HFF-Myc (cell line): Measurements from ENCODE around the gene RNASE8.
A peak's percentile ranks its signal among the peaks of the same experiment; 100 is the strongest.

ENCODE experiments used
- DNase-seq: peaks from one replicate; pipeline ENCODE4 v3.0.0-alpha.2; 2011; ENCODE audit warnings: low read depth; ENCODE audit errors: extremely low read depth
- H3K4me3 ChIP-seq: replicated peaks from 2 replicates; pipeline ENCODE4 v1.5.1; 2011; ENCODE audit warnings: low read depth, mild to moderate bottlenecking, control low read depth, low read length
- TF ChIP-seq, protein P1 (sequence below): IDR thresholded peaks from 2 replicates; pipeline ENCODE4 v1.5.1; 2012; ENCODE audit warnings: mild to moderate bottlenecking, low read depth, low read length, control low read depth; ENCODE audit errors: missing control alignments

The RNASE8 gene

DNA sequence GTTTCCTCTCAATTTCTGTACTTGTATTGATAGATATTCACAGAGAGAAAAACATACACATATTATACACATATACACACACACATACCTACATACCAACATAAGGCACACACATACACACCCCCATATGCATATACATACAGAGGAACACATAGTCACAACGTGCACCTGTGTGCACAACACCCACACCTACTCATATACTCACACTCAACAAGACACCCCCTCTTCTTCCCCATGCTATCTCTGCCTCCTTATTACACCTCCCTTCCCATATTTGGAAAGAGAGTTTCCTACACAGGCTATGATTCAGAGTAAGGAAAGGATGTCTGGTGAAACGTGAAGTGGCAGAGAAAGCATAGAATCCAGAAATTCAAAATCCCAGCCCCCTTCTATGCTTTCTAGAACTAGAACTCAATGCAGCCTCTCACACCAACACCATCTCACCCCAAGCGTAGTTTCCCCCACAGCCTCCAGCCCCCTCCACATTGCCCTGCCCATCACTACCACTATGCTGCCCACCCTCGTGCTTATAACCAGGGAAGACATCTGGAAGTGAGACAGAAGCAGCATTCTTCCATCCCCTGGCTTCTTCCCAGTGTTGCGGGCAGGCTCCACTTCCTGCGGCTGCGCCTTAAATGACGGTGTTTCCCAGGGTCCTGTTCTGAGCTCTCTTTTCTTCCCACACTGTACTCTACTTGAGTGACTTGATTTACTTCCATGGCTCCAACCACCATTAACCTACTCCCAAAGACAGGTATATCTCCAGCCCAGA lies 2.4 kb downstream of the RNASE8 start:
- H3K4me3 ChIP-seq: no peak overlapping the region
- TF ChIP-seq, protein P1, sequence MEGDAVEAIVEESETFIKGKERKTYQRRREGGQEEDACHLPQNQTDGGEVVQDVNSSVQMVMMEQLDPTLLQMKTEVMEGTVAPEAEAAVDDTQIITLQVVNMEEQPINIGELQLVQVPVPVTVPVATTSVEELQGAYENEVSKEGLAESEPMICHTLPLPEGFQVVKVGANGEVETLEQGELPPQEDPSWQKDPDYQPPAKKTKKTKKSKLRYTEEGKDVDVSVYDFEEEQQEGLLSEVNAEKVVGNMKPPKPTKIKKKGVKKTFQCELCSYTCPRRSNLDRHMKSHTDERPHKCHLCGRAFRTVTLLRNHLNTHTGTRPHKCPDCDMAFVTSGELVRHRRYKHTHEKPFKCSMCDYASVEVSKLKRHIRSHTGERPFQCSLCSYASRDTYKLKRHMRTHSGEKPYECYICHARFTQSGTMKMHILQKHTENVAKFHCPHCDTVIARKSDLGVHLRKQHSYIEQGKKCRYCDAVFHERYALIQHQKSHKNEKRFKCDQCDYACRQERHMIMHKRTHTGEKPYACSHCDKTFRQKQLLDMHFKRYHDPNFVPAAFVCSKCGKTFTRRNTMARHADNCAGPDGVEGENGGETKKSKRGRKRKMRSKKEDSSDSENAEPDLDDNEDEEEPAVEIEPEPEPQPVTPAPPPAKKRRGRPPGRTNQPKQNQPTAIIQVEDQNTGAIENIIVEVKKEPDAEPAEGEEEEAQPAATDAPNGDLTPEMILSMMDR: no peak
- DNase-seq: no peak

DNA sequence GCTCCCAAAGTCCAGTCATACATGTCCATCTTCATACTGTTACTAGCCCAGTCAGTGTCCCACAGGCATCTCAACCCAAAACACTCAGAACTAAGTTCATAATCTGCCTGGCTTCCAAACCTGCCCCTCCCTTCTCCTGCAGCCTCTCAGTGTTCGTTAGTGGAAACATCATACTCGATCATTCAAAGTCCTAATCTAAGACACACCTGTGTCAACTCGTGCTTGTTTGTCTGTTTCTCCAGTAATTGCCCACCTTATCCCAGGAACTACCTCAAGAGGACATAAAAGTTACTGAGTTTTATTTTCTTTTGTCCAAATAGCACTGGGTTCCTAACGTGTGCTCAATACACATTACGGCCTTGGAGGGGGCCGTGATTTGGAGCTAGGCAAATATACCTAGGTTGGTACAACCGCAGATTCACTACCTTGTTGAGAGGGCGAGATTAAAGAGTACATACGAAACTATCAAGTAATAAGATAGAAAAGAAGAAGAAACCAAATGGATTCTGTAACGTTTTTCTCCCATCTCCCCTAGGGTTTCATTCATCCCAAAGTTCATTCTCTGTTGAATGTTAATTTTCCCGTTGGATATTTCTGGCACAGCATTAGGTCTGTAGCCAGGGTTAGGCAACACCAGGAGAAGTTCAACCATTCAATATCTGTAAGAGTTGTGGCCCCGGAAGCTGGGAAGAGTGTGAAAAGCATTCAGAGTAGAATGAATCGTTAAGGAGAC lies 3.2 kb downstream of the RNASE8 start:
- no peak for DNase-seq
- no peak overlapping the region for H3K4me3 ChIP-seq
- TF ChIP-seq, protein P1: no peak

DNA sequence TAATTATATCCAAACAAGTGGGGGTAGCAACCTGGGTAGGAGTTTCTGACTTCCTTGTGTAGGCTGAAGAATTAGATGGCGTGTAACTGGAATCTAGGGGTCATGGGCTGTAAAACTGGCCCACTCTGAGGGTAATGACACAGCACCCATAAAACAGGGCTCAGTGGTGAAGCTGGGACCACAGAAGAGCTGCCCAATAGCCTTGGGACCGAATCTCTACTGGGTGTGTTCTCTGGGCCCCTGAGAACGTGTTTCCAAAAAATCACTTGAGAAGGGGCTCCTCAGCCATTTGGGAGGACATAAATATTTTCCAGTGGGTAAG lies 3.7 kb downstream of the RNASE8 start:
- no peak for DNase-seq
- TF ChIP-seq, protein P1: no peak
- no peak overlapping the region for H3K4me3 ChIP-seq

DNA sequence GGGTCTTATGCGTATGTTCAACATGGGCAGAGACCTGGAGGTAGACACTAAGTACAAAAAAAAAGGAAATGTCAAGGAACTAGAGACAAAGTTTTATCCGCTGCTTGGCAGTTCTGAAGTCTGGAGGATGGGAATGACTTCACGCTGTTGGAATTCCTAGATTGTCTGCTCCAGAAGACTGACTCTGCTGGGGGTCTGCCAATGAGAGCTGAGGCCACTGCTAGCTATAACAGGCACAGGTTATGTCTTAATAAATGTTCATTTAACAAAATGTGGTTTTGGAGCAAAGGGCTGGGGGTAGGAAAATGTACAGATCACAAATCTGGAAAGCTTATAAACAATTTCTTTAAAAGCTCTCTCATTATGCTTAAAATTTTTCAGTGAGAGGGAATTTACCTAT lies 5.9 kb downstream of the RNASE8 start:
- DNase-seq: no peak
- TF ChIP-seq, protein P1: no peak
- no peak overlapping the region for H3K4me3 ChIP-seq

DNA sequence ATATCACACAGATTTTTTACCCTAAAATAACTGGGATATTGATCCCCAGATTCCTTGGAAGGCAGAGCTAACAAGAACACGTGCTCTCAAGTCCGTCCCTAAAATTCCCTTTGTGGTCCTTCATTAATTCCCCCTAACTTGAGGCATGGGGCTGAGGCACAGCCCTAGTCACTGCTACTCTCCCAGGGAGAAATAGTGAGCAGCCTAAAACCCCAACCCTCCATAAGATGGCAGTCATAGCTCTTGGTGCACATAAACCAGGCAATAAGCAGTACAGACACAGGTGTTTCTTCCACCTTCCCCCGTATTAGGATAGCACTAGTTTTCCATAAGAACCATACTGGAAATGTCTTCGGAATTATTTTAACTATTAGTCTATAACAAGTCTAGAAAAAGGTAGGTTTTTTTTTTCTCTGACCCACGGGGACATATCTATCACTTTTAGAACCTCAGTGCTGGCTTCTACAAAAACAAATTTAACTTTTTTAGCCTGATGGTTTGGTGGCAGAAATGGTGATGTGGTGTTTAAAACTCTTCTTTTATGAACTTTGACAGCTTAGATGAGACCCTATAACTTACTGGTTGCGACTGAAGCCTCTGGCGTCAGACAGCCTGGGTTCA lies 9.4 kb downstream of the RNASE8 start:
- TF ChIP-seq, protein P1: no peak
- DNase-seq: no peak
- no peak overlapping the region for H3K4me3 ChIP-seq

DNA sequence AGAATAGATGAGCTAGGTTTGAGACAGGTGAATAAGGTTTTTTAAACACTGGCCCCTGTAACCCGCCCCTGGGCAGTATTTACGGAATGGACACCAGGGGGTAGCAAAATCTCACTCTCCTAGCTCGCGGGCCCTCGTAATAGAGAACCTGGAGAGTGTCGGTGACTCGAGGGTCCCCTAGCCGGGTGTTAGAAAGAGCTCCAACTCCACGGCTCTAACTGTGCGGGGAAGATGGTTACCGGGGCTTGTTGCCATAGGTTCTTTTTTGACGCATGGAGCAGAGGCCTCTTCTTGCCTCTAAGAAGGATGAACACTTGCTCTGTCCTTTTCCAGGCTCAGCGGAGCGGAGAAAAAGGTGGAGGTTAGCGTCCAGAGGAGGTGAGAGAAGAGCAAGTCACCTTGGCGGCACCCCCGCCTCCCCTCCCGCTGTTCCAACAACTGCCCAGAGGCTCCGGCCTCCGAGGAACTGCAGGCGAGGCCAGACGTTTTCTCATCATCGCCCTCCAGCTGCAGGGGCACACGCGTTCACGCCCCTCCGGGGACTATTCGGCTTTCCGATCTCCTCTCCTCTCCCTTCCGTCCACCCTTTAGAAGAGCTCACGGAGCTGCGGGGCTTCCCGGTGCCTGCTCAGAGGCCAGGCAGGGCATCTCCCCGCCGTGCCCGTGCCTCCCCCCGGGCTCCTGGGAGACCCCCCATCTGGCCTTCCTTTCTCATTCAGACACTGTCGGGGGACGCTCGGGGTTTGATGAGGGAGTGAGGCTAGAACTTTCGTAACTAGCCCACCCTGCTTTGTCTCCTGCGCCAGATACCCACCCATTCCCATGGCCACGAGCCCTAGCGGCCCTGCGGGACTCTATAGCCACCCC lies 11.1 kb downstream of the RNASE8 start:
- TF ChIP-seq, protein P1: peak; percentile 68
- H3K4me3 ChIP-seq: peak overlapping the region; percentile 83

More for the DNA sequence above, 11.1 kb downstream of the RNASE8 start:
- DNase-seq: no peak
